Femur (tissue), 1 donor: ENCODE data around the gene NTPCR.

Source experiments
- DNase-seq: peaks from one replicate; pipeline ENCODE4 v3.0.0-alpha.2; 2017

The NTPCR gene

DNA sequence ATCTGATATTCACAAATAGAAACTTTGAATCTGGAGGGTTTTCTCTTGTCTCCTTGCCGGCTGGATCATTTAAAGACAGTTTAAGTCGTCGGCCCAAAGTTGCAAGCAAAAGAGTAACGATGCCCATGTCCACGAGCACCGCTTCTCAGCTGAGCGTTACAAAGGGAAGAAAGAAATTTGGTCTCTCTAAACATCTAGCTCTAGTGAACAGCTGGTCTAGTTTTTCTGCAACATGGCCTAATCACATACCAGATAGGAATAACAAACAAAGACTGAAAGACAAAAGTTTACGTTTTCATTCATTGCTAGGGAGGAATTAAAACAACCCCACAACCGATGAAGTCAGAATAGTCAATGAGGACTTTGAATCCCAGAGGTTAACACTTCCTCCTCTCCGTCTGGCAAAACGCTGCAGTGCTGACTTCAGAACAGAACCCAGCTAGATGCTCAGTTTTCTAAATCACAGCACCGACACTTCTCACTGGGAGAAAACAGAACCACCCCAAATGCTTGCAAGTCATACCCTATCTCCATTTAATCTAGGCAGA lies 69.4 kb downstream of the NTPCR start:
- DNase-seq = no peak

DNA sequence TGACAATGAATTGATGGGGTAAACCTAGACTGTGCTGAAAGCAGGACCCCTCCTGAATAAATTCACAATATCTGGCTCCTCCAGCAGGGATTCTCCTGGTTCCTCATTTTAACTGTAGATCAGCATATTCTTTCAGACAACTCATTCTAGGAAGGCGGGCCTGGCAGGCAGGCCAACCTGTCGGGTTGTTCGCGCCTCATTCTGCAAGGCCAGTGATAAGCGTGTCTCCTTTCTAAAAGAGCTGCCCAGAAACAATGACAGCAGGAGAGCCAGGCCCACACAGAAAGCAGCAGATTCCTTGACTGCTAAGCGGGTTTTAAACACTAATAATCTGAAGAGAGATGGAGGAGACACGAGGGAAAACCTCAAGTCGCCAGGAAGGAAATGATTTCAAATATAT lies 70.0 kb downstream of the NTPCR start:
- no peak for DNase-seq

DNA sequence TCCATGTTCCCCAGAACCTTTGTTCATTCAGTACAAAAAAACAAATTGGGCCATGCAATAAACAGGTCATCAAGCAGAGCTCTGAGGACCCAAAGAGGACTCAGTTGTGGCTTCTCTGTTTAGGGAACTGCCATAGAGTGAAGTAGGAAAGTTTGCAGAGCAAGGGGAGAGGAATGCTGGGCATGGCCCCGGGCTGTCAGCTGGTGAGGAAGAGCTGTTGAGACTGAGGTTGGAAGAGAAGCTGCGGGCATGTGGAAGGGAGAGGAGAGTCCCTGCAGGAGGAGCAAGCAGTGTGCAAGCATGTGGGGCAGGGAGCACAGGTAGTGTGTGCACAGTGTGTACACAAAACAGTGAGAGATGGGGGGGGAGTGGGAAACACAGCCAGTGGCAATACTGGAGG lies 71.8 kb downstream of the NTPCR start:
- no peak for DNase-seq

DNA sequence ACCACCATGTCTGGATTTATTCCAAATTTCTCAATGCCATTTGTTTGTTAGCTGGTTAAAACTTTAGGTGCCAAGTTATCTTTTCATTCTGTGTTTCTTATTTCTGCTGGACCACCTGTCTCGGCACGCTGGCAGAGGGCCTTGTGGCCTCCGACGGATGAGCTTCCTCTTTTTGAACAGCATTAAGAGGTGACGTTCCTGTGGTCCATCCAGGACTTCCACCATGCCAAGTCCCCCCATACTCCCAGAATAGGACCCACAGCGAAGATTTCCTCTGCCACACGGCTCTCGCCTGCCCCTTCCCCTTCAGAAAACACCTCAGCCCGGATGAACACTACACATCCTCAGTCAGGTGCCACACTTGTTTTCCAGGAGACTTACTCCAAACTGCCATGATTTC lies 73.8 kb downstream of the NTPCR start:
- no peak for DNase-seq

DNA sequence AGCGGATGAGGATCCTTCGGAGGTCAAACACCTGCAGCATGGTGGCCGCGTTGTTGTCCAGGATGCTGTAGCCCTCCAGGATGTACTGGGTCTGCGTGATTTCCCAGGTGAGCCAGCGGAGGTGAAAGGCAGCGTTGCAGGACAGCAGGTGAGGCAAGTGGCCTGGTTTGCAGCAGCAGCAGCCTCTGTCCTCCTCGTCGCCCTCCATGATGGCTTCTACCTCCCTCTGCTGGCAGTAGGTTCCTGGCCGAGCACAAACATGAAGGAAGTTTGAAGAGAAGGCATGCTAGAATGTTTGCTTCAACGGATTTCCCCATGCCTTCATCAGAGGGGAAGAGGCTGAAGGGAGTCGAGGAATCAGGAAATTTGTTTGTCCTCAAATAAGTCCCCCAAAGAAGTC lies 74.7 kb downstream of the NTPCR start:
- peak; percentile 31 for DNase-seq

DNA sequence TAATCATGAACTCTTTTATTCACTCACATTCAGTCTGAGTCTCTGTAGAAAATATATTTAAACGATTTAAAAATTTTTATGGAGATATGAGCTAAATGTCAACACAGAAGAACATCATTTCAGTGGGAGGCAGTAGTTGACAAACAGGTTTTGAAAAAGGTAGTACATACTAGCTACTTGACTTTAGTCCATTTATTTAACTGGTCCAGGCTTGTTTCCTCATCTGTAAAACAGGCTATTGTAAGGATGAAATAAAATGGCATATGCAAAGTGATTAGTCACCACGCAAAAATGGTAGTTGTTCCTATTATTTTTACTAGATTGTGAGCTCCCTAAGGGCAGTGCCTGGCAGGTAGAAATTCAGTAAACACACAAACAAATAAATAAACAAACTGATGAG lies 75.2 kb downstream of the NTPCR start:
- DNase-seq = no peak

DNA sequence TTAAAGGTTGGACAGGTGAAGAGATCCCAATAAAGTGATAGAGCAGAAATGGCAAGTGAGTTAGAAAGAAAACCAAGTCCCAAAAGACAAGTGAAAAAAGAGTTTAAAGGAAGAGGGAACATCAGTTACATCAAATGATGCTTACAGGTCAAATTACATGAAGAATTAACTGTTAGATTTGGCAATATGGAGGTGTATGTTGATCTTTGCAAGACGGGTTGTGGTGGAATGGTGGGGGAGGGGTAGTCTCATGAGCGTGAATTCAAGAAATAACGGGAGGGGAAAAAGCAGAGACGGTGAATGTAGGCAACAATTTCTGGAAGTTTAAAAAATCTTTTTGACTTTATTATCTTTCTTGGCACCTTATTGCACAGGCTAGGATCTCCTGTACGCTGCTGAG lies 76.6 kb downstream of the NTPCR start:
- DNase-seq = no peak

DNA sequence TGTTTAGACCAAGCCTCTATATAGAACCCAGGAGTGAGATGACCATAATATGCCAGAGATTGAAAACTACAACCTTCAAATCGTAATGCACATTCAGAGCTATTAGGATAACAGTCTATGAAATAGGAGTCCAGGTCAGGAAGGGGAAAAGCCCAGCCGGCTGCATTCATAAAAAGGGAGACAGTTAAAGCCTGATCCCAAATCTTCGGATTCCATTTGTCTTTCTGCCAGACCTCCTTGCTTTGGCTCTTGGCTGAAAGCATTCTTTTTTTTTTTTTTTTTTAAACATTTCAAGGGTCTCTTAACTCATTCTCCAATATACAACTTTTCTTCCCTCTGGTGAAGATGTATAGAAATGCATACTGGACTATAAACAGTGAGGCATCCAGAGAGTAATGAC lies 81.1 kb downstream of the NTPCR start:
- no peak for DNase-seq

DNA sequence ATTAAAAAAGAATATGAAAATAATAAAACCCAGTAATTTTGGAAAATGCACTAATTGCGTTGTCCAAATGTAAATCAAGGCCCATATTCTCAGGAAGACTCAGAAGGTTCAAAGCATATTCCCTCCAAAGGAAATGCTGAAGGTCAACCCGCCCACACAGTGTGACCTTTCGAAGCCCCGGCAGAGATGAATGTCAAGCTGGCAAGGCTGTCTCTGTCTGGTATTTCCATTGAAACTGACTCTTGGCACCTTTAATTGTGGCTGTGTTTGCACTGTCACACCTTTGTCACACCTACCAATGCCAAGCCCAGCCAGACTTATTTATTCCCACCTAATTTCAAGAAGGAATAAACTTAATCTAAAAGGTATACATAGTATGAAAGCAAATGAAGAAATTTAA lies 82.5 kb downstream of the NTPCR start:
- DNase-seq = no peak

DNA sequence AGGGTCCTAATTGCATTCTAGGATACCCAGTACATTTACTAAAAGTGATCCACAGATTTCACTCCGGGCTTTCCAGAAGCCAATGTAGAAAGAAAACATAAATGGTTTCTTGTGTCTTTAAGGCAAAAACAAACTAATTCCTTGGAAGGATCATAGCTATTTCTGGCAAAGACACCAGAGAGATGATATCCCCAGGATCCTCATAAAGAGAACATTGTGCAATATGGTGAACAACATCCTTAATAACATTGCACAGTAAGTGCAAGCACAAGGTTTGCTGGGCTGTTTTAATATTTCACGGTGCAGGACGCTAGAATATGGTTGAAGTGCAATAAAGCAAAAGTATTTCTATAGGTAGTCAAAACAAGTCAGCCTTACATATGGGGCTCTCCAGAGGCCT lies 83.0 kb downstream of the NTPCR start:
- no peak for DNase-seq
